ENCODE measurements around the gene CARF. TPM values are rescaled to one million over a fixed set of nuclear protein-coding genes. Genes with fewer than 3 reads are reported as not detected.
"Not testable (repeated sequence)": the region's sequence is repeated elsewhere in the genome, so short reads cannot be mapped to it uniquely, and the experiment has no call there.

Gene CARF, protein sequence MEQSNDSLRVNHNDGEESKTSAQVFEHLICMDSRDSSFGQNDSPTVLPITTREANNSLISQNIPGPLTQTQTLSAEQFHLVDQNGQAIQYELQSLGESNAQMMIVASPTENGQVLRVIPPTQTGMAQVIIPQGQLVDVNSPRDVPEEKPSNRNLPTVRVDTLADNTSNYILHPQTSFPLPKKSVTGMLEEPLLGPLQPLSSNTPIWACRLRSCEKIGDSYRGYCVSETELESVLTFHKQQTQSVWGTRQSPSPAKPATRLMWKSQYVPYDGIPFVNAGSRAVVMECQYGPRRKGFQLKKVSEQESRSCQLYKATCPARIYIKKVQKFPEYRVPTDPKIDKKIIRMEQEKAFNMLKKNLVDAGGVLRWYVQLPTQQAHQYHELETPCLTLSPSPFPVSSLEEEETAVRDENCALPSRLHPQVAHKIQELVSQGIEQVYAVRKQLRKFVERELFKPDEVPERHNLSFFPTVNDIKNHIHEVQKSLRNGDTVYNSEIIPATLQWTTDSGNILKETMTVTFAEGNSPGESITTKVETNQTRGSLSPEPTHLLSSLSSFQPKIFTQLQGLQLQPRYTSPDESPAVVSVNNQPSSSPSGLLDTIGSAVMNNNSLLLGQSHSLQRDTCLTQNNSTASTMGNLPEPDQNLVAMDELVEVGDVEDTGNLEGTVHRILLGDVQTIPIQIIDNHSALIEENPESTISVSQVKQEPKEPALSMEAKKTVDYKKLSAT
- total RNA-seq (2014; rRNA removed; shearing (Covaris generic)): 0.37 and 5.2 TPM in 2 replicates

DNA sequence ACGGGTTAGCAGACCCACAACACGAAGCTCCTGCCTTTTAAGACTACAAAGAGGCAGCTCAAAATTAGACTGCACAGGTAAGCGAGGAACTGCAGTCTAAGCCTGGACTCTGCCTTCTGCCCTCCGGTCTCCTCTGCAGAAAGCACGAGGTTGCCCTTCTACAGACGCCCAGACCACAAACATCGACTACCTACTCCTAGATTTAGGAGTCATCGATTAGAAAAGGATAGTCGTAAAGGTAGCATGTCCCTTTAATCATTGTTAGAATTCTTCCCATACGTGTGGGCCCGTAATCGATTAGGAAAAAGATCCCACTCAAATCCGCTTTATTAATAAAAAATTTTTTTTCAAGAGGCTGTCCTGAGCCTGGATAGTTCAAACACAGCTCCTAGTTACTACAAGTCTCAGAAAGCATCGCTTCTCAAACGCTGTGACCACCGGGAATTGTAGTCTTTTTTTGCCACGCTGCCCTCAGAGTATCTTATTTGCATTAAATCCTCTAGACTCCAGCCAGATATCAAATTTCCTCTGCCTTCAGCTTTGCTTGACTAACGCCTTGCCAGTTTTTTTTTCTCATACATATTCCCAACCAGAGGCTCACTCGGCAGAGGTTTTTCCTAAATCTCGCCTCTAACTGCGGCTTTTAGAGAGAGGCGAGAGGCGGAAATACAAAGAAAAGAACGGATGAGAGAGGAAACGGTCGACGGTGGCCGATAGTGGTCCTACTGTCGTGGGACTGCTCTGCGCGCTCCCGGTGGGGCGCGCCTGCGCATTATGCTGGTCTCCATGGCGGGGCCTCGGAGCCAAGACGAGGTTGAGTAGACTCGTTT lies at the start of gene CARF, which contains the start of gene WDR12:
CARF (plus strand) TSS at position 764 of the 830 bp plus-strand sequence. CDS start 29,628 bp downstream, outside the sequence.
WDR12 (minus strand) TSS at position 162 of the 830 bp plus-strand sequence. CDS start 197 bp downstream, outside the sequence.
- DNase-seq (ENCODE audit: low spot score): peak; percentile 97

DNA sequence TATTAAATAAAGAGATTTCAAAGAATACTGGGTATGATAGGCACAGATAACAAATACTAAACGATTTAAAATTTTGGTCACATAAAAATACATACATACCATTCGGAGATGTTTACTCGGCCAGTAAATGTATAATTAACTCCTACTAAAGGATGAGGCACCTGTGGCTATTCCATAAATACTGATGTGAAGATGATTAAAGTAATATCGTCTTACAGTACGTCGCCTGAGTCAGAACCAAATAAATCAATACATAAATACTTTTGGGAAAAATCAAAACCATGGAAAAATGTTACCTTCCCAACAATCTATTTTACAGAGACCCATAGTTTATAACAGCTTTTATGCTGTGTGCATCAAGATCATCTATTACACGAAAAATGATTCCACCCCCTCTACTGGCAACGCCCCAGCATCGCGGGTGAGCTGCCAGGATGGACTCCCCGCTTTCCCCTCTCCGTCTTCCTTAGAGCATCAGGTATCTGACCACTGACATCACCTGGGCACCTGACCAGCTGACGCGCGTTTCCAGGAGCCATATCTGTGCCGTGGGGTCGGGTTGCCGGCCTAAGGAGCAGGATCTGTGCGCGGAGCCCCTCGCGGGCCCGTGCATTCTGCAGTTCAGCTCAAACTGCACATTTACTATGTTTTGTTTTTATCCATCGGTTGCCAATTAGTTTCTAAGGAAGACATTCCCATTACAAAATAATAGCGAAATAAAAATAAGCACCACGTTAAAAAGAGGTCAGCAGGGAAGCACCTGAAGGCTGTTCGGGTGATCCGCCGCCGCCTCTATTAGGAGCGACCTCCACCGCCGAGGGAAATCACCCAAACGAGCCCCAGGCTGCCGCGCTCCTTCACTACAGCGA lies 41.4 kb upstream of the CARF start:
- DNase-seq (ENCODE audit: low spot score): peak; percentile 84

DNA sequence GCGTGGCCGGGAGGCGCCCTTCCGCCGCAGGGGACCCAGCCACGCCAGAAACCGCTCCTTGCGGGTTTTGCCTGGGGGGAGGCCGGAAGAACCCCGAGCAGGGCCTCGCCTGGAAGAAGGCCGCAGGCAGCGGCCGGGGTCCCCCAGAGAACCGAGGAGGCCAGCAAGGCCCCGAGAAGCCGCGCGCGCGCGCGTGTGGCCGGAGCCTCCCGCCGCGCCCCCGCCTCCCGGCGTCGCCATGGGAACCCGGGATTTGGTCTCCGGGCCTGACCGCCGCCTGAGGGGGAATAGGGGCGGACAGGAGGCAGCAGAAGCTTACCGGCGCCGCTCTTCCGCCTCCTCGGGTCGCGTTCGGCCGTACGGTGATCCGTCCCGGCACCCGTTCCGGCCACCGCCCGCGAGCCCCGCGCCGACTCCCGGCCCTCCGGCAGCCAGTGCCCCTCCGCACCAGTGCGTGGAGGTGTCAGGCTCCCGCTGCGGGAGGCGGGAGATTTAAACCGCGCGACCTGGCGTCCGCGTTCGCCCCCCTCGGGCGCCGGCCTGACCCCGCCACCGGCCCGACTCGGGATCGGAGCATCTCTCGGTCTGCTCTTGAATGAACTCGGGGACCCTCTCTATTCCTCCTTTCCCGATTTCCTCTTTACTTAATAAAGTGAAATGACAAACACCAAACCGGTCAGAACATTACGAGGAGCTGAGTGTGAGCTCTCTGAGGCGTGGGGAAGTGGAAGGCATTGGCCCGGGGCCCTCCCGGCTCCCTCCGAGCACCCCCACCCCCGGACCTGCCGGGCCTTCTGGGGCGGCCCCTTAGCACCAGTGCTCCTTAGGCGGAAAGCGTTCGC lies 40.6 kb upstream of the CARF start, which contains the start of gene ICA1L:
ICA1L (minus strand) TSS at position 467 of the 842 bp plus-strand sequence. CDS start 42,757 bp downstream, outside the sequence.
- peak; percentile 42 for DNase-seq (ENCODE audit: low spot score)

DNA sequence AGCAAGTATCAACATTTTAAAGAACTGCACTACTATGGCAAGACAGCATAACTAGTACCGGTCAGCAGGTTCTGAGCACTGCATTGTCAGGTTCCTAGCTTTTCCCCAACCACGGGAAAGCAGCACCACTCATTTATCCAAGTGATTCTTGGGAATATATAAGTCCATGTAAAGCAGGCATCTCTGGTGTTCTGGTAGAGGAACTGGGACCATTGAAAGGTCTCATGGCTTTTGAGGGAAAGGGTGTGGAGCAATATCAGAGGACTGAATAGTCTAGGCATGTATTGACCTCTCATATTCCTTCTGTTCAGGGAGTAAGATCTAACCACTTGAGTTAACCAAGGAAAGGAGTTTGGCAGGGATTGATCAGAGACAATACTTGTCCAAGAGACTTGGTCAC lies 34.4 kb upstream of the CARF start:
- DNase-seq (ENCODE audit: low spot score): no peak

DNA sequence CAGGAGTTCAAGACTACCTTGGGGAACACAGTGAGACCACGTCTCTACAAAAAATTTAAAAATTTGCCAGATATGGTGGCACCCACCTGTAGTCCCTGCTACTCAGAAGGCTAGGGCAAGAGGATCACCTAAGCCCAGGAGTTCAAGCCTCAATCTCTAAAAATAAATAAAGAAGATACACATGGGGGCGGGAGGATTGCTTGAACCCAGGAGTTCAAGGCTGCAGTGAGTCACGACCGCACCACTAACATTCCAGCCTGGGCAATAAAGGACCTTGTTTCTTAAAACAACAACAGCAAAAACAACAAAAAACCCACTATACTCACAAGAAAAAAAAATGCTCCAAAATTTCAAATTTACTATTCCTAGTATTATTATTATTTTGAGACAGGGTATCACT lies 30.5 kb upstream of the CARF start:
- no peak for DNase-seq (ENCODE audit: low spot score)

DNA sequence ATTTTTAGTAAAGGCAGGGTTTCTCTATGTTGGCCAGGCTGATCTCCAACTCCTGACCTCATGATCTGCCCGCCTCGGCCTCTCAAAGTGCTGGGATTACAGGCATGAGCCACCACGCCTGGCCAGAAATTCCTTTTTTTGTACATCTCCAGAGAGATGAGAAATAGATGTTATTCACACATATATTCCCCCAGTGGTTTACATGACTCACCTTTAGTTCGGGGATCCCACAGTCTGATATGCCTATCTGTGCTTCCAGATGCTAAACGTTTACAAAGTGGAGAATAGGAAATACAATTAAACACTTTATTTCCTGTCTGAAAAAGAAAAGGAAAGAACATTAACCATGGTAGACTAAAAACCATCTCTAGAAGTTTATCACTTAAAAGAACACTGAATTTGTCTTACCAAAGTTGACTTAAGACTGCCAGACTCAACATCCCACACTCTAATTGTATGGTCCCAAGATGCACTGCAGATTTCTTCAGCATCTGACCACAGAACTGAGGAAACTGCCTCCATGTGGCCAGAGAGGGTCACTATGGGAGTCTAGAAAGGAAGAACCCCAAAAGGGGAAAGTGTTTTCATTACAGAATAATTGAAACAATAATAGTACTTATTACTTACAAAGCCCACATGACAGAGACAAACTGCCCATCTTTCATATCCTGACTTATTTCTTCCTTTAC lies 27.9 kb upstream of the CARF start:
- no peak for DNase-seq (ENCODE audit: low spot score)

DNA sequence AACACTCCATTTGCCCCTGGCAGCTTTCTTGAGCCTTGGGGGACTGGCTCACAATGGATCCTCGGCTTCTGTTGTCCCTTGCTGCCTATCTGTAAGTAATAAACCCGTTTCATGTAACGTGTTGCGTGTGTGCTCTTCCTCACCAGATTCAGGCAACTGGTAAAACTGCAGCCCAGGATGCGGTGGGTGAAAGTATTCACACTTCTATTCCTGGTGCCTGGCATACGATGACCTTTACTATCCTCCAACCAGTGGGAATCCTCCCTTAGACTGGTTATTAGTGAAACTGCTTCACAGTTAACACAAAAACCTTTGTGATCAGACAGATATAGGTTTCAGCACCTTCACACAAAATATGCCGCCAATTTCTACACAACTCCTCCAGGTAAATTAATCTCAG lies 26.9 kb upstream of the CARF start:
- no peak for DNase-seq (ENCODE audit: low spot score)

DNA sequence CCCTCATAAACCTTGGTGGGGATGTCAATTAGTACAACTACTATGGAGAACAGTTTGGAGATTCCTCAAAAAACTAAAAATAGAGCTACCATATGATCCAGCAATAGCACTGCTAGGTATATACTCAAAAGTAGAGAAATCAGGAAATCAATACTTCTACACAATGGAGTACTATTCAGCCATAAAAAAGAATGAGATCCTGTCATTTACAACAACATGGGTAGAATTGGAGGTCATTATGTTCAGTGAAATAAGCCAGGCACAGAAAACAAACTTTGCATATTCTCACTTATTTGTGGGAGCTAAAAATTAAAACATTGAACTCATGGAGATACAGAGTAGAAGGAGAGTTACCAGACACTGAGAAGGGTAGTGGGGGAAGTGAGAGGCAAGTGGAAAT lies 6.6 kb upstream of the CARF start:
- not testable (repeated sequence) for DNase-seq (ENCODE audit: low spot score)

DNA sequence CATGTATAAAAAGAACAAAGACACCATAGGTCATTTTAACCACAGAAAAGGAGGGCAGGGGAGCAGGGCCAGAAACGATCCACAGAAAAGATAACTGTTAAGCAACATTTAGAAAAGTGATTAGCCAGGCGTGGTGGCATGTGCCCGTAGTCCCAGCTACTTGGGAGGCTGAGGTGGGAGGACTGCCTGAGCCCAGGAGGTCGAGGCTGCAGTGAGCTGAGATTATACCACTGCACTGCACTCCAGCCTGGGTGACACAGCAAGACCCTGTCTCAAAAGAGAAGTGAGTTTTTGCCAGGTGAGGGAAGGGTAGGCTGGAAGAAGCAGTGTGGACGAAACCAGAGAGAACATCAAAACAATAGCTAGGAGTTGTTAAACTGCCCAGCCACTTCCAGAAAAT lies 3.9 kb upstream of the CARF start:
- no peak for DNase-seq (ENCODE audit: low spot score)

DNA sequence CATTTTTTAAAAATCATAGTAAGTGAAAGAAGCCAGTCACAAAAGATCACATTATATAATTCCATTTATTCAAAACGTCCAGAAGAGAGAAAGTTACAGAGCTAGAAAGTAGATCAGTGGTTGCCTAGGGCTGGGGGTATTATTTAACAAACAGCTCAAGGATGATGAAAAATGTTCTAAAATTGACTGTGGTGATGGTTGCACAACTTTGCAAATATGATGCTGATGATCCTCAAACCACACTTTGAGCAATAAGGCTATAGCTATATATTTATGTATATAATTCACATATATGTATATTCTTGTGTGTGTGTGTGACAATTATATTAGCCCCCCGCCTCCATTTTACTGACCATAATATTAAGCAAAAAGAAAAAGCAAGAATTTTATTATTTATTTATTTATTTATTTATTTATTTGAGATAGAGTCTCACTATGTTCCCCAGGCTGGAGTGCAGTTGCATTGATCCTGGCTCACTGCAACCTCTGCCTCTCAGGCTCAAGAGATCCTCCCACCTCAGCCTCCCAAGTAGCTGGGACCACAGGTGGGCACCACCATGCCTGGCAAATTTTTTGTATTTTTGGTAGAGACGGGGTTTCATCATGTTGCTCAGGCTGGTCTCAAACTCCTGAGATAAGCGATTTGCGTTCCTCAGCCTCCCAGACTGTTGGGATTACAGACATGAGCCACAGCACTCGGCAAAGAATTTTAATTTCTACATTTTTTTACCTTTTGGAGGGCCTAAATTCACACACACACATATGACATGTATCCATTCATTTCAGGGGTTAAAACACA lies 2.5 kb upstream of the CARF start:
- DNase-seq (ENCODE audit: low spot score): no peak

DNA sequence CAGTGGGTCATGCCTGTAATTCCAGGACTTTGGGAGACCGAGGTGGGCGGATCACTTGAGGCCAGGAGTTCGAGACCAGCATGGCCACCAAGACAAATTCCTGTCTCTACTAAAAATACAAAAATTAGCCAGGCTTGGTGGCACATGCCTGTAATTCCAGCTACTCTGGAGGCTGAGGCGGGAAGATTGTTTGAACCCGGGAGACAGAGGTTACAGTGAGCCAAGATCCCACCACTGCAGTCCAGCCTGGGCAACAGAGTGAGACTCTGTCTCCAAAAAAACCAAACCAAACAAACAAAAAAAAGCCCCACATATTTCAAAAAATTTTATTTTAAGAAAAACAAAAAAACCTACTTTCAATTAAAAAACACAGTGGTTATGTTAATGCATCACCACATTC lies 1.8 kb upstream of the CARF start:
- not testable (repeated sequence) for DNase-seq (ENCODE audit: low spot score)

DNA sequence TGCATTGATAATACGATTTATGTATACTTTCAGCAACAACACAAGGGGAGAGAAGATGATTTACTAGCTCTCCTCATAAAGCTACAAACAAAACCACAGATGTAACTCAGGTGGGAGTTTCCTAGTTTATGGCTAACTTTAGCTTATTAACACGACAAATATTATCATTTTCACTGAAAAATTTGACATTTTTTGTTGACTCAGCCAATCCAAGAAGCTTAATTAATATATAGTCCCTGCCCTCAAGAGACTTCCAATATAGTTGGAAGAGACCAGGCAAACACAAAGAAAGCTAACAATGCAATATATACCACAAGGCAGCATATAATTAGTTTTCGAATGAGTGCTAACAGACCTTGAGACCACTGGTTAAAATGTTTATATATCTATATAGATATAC lies 1.4 kb upstream of the CARF start:
- DNase-seq (ENCODE audit: low spot score): peak; percentile 11

DNA sequence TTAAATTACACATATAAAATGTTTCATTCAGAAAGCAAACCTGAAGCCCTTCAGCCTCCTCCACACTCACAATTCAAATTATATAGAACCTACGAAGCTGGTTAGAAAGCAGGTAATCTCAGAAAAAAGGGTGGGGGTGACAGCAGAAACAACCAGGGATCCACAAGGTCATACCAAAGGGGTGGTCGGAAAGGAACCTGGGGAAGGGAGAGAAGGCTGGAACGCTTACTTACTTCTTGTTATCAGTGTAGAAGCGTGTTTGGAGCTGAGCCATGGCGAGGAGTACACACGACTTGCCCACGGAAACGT lies 918 bp upstream of the CARF start:
- no peak for DNase-seq (ENCODE audit: low spot score)

DNA sequence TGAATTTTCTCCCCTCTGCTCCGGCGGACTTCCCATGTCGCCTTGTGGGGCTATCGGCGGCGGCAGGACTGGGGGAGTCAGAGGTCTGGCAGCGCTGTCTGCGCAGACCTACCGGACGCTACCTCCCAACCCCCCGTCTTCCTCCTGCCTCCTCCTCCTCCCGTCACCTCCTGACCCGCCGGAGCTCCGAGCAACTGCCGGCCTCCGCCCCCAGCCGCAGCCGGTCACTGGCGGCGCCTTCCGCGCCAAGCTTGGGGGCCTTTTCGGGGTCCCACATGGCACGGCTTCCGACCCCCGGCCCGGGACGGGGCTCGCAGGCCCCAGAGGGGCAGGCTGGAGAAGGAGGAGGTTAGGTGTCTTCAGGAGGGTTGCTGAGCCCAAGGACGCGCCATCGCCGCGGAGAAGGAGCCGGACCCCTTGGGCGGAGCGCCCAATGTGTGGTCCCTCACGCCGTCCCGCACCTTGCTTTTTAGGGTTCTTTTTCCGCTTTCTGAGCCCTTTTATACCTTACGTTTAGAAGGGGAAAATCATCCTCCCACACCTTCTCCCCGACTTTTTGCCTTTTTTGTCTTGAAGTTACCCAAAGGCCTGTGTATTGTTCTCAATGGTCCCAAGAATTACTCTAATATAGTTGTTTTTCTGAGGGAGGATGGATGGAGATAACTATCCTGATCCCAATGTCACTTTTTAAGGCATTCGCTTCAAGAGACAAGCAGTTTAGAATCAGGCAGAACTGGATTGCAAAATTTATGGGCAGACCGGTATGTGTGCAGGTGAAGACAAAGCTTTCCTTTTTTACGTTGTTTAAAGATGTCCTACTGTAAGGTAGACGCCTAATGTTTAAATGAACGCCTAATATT lies 497 bp downstream of the CARF start:
- peak; percentile 28 for DNase-seq (ENCODE audit: low spot score)

DNA sequence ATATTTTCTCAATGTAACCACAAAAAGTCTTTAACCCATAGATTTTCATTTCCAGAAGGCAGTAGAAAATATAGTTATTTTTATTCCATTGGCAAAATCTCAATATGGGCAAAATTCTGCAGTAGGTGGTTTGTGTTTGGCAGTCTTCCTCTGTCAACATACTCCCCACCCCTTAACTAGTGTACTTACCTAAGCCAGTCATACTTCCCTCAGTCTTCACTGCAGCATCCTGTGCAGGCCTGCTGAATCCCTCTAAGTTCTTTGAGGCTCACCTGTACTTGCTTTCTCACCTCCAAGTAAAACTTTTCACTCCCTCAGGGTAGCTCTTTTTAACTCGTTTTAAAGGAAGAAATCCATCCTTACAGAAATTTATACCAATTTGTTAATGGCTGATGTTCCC lies 6.8 kb downstream of the CARF start:
- DNase-seq (ENCODE audit: low spot score): no peak

DNA sequence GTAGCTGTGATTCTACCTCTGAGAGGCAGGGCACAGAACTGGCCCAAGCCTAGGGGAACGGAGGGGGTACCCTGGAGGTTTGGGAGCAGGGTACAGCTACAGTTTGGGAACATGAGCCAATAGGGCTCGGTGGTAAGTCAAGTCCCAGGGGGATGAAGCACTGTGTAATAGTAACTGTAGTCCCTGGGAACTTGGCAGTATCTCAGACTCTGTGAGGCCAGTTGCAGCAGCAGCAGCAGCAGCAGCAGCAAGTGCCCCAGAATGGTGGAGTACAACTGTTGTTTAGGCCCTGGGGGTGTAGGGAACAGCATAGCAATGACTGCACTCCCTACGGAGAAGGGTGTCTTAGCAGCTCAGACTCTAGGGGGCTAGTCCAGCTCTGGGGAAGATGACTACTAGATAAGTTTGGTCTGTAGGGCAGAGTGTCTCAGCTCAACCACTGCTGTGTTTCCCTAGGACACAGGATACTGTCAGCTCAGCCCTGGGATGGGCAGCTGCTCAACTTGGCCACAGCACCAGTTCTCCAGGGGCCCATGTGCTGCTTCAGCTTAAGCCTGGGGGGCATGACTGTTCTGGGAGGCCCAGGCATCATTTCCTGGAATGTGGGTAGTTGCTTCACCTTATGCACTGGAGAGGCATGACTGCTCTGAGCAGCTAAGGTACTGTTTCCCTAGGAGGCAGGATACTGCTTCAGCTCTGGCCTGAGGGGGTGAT lies 20.5 kb downstream of the CARF start:
- DNase-seq (ENCODE audit: low spot score): no peak

DNA sequence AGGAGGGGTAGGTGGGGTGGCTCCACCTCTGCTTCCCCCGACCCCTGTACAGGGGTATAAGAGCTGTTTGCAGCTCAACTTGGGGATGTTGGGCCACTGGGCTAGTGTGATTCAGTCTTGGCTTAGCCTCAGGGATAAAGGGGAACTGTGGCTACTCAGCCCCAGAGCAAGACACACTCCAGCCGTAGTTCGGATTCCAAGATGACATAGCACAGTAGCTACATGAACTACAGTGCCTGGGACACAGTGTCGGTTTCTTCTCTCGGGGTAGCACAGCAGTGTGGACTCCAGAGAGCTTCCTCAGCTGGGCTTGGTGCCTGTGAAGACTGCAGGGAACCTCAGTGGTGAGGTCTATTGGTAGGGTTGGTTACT lies 21.1 kb downstream of the CARF start:
- DNase-seq (ENCODE audit: low spot score): no peak
